ENCODE results near the gene DMAP1. TPM values are rescaled to one million over a fixed set of nuclear protein-coding genes. Genes with fewer than 3 reads are reported as not detected.
A peak's percentile ranks its signal among the peaks of the same experiment; 100 is the strongest.

The DMAP1 gene
- total RNA-seq, 1 experiment from 2014 or later, result 40.9 TPM

- Mint-ChIP-seq H3K4me1 (peaks cover 36% of the 10 kb centered on the region), H3K9me3 (no peaks in the 10 kb centered on the region), H3K27ac (peak overlapping the region; percentile 81), H3K36me3 (no peaks in the 10 kb centered on the region), H3K4me3 (no peak overlapping the region), H3K27me3 (ENCODE audit: low read depth) (no peaks in the 10 kb centered on the region)
- TF ChIP-seq NR1H2 (CRISPR knock-in tag; IDR thresholded peaks at IDR 0.05) (no peak), ELF4 (CRISPR knock-in tag; IDR thresholded peaks at IDR 0.05; ENCODE audit: low read depth) (no peak), AR (CRISPR knock-in tag; IDR thresholded peaks at IDR 0.05) (no peak), TEAD1 (CRISPR knock-in tag; IDR thresholded peaks at IDR 0.05) (no peak), ETV6 (CRISPR knock-in tag; IDR thresholded peaks at IDR 0.05) (no peak), FOXK1 (CRISPR knock-in tag; IDR thresholded peaks at IDR 0.05) (no peak), HMGXB4 (CRISPR knock-in tag; IDR thresholded peaks at IDR 0.05) (no peak)
- DNase-seq (ENCODE audit: low spot score), result no peak
- POLR2A ChIA-PET, result no interaction called here
- ATAC-seq, result no peak
- CTCF ChIA-PET, result interaction anchor here (1.1 to 2.7 kb wide), 9 partner anchors 10 to 151 kb away, joined by 3 to 19 read pairs (median 5); no protein-coding TSS in a partner anchor
Measured at GRCh38 chr1:44239961-44240371, 26.7 kb downstream of the DMAP1 start.

GRCh38 chr1:44240802-44241671 is 27.8 kb downstream of the DMAP1 start:
- ChIA-PET CTCF (interaction anchor here (1.1 to 2.4 kb wide), 5 partner anchors 9 to 152 kb away, joined by 3 to 8 read pairs (median 4); no protein-coding TSS in a partner anchor), POLR2A (no interaction called here)
- ATAC-seq, result no peak
- no peak for TF ChIP-seq GABPB1 (CRISPR knock-in tag; IDR thresholded peaks at IDR 0.05)
- peaks cover 36% of the 10 kb centered on the region for H3K4me1 Mint-ChIP-seq
- no peaks in the 10 kb centered on the region for H3K36me3 Mint-ChIP-seq
- H3K27me3 Mint-ChIP-seq (ENCODE audit: low read depth), result no peaks in the 10 kb centered on the region
- no peak for DNase-seq (ENCODE audit: low spot score)
- no peaks in the 10 kb centered on the region for H3K9me3 Mint-ChIP-seq
- H3K4me3 Mint-ChIP-seq, result no peak overlapping the region
- H3K27ac Mint-ChIP-seq, result no peak overlapping the region

GRCh38 chr1:44242746-44243145 is 29.5 kb downstream of the DMAP1 start:
- Mint-ChIP-seq H3K4me3 (no peak overlapping the region), H3K4me1 (peaks cover 36% of the 10 kb centered on the region), H3K27me3 (ENCODE audit: low read depth) (no peaks in the 10 kb centered on the region), H3K9me3 (no peaks in the 10 kb centered on the region), H3K27ac (no peak overlapping the region), H3K36me3 (no peaks in the 10 kb centered on the region)
- DNase-seq (ENCODE audit: low spot score) (no peak), ATAC-seq (no peak)
- CTCF ChIA-PET, result interaction anchor here (1.0 kb wide), 1 partner anchor 447 kb away, joined by 3 read pairs; no protein-coding TSS in a partner anchor
- POLR2A ChIA-PET, result no interaction called here
- no peak for TF ChIP-seq NFYB (CRISPR knock-in tag; conservative IDR thresholded peaks at IDR 0.05; ENCODE audit: low read depth)
- TF ChIP-seq TP53 (CRISPR knock-in tag; IDR thresholded peaks at IDR 0.05), result no peak
- TF ChIP-seq ARID4B (CRISPR knock-in tag; IDR thresholded peaks at IDR 0.05; ENCODE audit: borderline replicate concordance), result no peak
- TF ChIP-seq NFE2L1 (CRISPR knock-in tag; IDR thresholded peaks at IDR 0.05), result no peak
- no peak for TF ChIP-seq PRDM15 (CRISPR knock-in tag; IDR thresholded peaks at IDR 0.05)
- no peak for TF ChIP-seq TEAD1 (CRISPR knock-in tag; IDR thresholded peaks at IDR 0.05)
- no peak for TF ChIP-seq CTCF (IDR thresholded peaks at IDR 0.05)
- no peak for TF ChIP-seq ZNF423 (CRISPR knock-in tag; IDR thresholded peaks at IDR 0.05)
- TF ChIP-seq SMAD4 (CRISPR knock-in tag; IDR thresholded peaks at IDR 0.05), result no peak
